Kidney epithelial cell (primary cell): ENCODE measurements around the gene LRTM2. TPM values are rescaled to one million over a fixed set of nuclear protein-coding genes. Genes with fewer than 3 reads are reported as not detected.

Experiments used
- DNase-seq: peaks from one replicate; pipeline ENCODE4 v3.0.0-alpha.2; 2010; ENCODE audit warnings: low read depth
- H3K27me3 ChIP-seq: 2 replicates; pipeline ENCODE4 v1.6.0; 2011; ENCODE audit warnings: low read length; ENCODE audit not compliant: control insufficient read depth, insufficient read depth
- H3K36me3 ChIP-seq: 2 replicates; pipeline ENCODE4 v1.5.1; 2011; ENCODE audit warnings: low read length; ENCODE audit not compliant: control insufficient read depth, insufficient read depth
- H3K4me3 ChIP-seq: 2 replicates; pipeline ENCODE4 v1.5.1; 2011; ENCODE audit warnings: low read depth, mild to moderate bottlenecking, control low read depth, low read length
- total RNA-seq: library from RNA; depleted of rRNA; stranded (reverse); fragments of >200 nt; gene quantifications from 2 replicates; pipeline ENCODE4 v1.2.3, GENCODE V29; 2015
- TF ChIP-seq, protein P1 (sequence below): IDR thresholded peaks from 2 replicates; pipeline ENCODE4 v1.5.1; 2011; ENCODE audit warnings: mild to moderate bottlenecking, moderate library complexity, low read length, control low read depth, inconsistent platforms; ENCODE audit not compliant: insufficient read depth, poor library complexity, severe bottlenecking

LRTM2 gene
- total RNA-seq, 1 donor from 2014 or later, result not detected

DNA sequence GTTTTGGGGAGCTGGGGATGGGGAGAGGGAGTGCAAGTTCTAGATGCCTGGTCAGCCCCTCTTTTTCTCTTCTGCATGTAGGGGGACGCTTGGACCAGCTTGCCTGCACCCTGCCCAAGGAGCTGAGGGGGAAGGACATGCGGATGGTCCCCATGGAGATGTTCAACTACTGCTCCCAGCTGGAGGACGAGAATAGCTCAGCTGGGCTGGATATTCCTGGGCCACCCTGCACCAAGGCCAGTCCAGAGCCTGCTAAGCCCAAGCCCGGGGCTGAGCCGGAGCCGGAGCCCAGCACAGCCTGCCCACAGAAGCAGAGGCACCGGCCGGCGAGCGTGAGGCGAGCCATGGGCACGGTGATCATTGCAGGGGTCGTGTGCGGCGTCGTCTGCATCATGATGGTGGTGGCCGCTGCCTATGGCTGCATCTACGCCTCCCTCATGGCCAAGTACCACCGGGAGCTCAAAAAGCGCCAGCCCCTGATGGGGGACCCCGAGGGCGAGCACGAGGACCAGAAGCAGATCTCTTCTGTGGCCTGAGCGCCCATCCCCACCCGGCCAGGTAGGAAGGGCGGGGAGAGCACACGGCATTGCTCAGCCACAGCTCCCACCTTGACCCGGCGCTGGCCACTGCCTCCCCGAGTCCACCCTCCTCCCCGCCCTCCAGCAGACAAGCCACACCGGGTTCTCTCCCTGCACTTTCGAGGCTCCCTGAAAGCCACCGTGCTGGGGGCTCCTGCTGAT is 14.0 kb downstream of the LRTM2 start:
- no peak for DNase-seq
- TF ChIP-seq, protein P1, sequence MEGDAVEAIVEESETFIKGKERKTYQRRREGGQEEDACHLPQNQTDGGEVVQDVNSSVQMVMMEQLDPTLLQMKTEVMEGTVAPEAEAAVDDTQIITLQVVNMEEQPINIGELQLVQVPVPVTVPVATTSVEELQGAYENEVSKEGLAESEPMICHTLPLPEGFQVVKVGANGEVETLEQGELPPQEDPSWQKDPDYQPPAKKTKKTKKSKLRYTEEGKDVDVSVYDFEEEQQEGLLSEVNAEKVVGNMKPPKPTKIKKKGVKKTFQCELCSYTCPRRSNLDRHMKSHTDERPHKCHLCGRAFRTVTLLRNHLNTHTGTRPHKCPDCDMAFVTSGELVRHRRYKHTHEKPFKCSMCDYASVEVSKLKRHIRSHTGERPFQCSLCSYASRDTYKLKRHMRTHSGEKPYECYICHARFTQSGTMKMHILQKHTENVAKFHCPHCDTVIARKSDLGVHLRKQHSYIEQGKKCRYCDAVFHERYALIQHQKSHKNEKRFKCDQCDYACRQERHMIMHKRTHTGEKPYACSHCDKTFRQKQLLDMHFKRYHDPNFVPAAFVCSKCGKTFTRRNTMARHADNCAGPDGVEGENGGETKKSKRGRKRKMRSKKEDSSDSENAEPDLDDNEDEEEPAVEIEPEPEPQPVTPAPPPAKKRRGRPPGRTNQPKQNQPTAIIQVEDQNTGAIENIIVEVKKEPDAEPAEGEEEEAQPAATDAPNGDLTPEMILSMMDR, result no peak
- Histone ChIP-seq H3K27me3 (peaks cover 54% of the 10 kb centered on the region), H3K4me3 (no peak overlapping the region), H3K36me3 (no peaks in the 10 kb centered on the region)

GRCh38 chr12:1835211-1836131 is 15.1 kb downstream of the LRTM2 start:
- Histone ChIP-seq H3K36me3 (no peaks in the 10 kb centered on the region), H3K4me3 (no peak overlapping the region), H3K27me3 (peaks cover 49% of the 10 kb centered on the region)
- TF ChIP-seq, protein P1, result no peak
- DNase-seq, result no peak

DNA sequence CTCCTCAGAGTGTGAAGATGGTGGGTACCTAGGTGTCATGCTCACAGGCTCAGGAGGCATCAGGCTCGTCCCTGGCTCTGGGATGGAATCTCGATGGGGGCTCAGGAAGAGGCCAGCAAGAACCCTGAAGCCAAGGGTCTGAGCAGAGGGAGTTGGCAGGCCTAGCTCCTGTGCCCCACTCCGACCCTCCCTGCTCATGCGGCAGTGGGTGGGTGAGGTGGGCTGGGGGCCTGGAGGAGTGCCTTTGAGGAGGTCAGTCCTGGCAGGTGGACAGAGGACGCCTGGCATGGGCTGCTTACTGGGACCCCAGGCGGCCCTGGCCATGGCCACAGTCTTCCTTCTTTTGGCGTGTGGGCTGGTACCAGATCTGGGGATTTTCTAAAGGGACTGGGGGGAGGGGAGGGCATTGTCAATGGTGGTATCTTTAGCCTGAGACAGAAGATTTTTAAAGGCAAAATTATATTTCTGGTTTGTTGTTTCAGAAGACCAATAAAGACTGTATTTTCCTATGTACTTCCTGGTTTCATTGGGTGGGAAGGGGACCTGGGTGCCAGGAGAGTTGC is 16.0 kb downstream of the LRTM2 start:
- DNase-seq, result no peak
- peaks cover 46% of the 10 kb centered on the region for H3K27me3 ChIP-seq
- TF ChIP-seq, protein P1, result no peak
- H3K4me3 ChIP-seq, result no peak overlapping the region
- H3K36me3 ChIP-seq, result no peaks in the 10 kb centered on the region

GRCh38 chr12:1836854-1837421 is 16.6 kb downstream of the LRTM2 start:
- TF ChIP-seq, protein P1, result no peak
- DNase-seq, result no peak
- Histone ChIP-seq H3K27me3 (peaks cover 48% of the 10 kb centered on the region), H3K36me3 (no peaks in the 10 kb centered on the region), H3K4me3 (no peak overlapping the region)

GRCh38 chr12:1837541-1838204 is 17.3 kb downstream of the LRTM2 start:
- peaks cover 51% of the 10 kb centered on the region for H3K27me3 ChIP-seq
- H3K4me3 ChIP-seq, result no peak overlapping the region
- TF ChIP-seq, protein P1, result no peak
- H3K36me3 ChIP-seq, result no peaks in the 10 kb centered on the region
- no peak for DNase-seq
